ENCODE results near the gene FAM209B.

DNA sequence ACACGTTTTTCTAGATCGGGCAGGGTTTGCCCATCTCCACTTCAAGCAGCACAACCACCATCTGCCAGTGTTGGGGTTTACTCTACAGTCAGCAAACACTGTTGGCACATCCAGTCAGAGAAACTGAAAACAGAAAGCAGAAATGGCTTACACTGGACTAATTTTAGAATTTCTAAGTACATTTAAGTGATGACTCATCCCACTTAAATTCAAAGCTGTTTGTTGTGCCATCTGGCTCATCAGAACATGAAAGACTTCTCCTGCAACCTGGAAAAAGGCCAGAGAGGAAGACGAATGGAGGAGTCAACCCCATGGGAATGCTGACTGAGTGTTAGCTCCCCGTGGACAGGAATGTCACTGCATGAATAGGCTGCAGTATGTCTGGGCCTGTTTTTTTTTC lies 21.8 kb downstream of the FAM209B start:
- TF ChIP-seq, protein P1, sequence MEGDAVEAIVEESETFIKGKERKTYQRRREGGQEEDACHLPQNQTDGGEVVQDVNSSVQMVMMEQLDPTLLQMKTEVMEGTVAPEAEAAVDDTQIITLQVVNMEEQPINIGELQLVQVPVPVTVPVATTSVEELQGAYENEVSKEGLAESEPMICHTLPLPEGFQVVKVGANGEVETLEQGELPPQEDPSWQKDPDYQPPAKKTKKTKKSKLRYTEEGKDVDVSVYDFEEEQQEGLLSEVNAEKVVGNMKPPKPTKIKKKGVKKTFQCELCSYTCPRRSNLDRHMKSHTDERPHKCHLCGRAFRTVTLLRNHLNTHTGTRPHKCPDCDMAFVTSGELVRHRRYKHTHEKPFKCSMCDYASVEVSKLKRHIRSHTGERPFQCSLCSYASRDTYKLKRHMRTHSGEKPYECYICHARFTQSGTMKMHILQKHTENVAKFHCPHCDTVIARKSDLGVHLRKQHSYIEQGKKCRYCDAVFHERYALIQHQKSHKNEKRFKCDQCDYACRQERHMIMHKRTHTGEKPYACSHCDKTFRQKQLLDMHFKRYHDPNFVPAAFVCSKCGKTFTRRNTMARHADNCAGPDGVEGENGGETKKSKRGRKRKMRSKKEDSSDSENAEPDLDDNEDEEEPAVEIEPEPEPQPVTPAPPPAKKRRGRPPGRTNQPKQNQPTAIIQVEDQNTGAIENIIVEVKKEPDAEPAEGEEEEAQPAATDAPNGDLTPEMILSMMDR (IDR thresholded peaks at IDR 0.05; ENCODE audit: low read length) = no peak
- no peak for TF ChIP-seq EZH2 (optimal IDR thresholded peaks at IDR 0.05; ENCODE audit: low read depth, low read length)
- no peak for TF ChIP-seq EZH2phosphoT487 (IDR thresholded peaks at IDR 0.05; ENCODE audit: low read length)
